KBM-7 (cell line): ENCODE measurements around the gene SMCO1.
A peak's percentile ranks its signal among the peaks of the same experiment; 100 is the strongest.
"Not testable (repeated sequence)": the region's sequence is repeated elsewhere in the genome, so short reads cannot be mapped to it uniquely, and the experiment has no call there.

ENCODE experiments used
- DNase-seq: peaks from one replicate; pipeline ENCODE4 v3.0.0-alpha.2; 2015
- in situ Hi-C: fragments of 300-500 bp; cut with MboI; formaldehyde crosslinking; loops from 2 replicates; pipeline ENCODE4 v1.14.3; 2020; ENCODE audit warnings: low sequenced_read_pairs, low pct_unique_long_range_greater_than_20kb, mixed read lengths

SMCO1 gene

DNA sequence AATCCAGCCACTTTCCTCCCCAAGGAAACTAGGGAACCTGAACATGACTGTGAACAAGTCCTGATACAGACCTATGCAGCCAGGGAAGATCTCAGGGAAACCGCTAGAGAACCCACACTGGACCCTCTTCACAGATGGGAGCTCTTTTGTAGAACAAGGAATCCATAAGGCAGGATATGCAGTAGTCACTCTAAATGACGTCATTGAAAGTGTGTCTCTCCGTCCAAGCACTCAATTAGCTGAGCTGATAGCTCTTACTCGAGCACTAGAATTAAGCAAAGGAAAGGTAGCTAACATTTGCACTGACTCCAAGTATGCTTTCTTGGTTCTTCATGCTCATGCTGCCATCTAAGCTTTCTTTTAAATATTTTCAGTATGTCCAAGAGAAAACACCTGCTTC lies 10.0 kb upstream of the SMCO1 start:
- DNase-seq = no peak
- in situ Hi-C loops = no loop called here

GRCh38 chr3:196524527-196524926 lies 9.4 kb upstream of the SMCO1 start:
- in situ Hi-C loops = loop anchor here (25.0 kb wide), 1 partner anchor 487 kb away; no protein-coding TSS in a partner anchor
- peak; percentile 60 for DNase-seq

- DNase-seq = no peak
- in situ Hi-C loops = loop anchor here (25.0 kb wide), 1 partner anchor 487 kb away; no protein-coding TSS in a partner anchor
Measured at GRCh38 chr3:196523841-196524240, 8.7 kb upstream of the SMCO1 start.

- in situ Hi-C loops = loop anchor here (25.0 kb wide), 1 partner anchor 484 kb away; no protein-coding TSS in a partner anchor
- not testable (repeated sequence) for DNase-seq
Measured at GRCh38 chr3:196521291-196521690, 6.1 kb upstream of the SMCO1 start.

- in situ Hi-C loops = loop anchor here (25.0 kb wide), 1 partner anchor 482 kb away; no protein-coding TSS in a partner anchor
- peak; percentile 26 for DNase-seq
Measured at GRCh38 chr3:196519718-196520082, 4.6 kb upstream of the SMCO1 start.

GRCh38 chr3:196518966-196519717 lies 4.0 kb upstream of the SMCO1 start:
- in situ Hi-C loops = loop anchor here (25.0 kb wide), 1 partner anchor 482 kb away; no protein-coding TSS in a partner anchor
- DNase-seq = peak; percentile 80

- DNase-seq = no peak
- in situ Hi-C loops = loop anchor here (25.0 kb wide), 1 partner anchor 481 kb away; no protein-coding TSS in a partner anchor
Measured at GRCh38 chr3:196517919-196518318, 2.8 kb upstream of the SMCO1 start.

- no peak for DNase-seq
- in situ Hi-C loops = loop anchor here (25.0 kb wide), 1 partner anchor 480 kb away; no protein-coding TSS in a partner anchor
Measured at GRCh38 chr3:196517162-196517800, 2.1 kb upstream of the SMCO1 start.

DNA sequence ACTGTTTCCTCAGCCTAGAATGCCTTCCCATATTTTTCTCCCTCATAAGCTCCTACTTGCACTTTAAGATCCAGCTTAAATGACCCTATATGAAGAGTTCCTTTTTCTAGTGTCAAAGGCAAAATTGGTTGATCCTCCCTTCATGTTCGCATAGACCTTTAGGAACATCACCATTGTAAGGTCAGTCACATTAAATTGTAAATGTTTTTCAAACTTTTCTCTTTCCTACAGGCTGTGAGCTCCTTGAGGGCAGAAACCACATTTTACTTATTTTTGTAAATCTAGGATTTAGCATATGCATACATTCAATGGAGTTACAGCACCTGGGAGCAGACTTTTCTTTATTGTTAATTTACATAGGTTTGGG lies 813 bp downstream of the SMCO1 start:
- no peak for DNase-seq
- in situ Hi-C loops = loop anchor here (25.0 kb wide), 1 partner anchor 477 kb away; no protein-coding TSS in a partner anchor

DNA sequence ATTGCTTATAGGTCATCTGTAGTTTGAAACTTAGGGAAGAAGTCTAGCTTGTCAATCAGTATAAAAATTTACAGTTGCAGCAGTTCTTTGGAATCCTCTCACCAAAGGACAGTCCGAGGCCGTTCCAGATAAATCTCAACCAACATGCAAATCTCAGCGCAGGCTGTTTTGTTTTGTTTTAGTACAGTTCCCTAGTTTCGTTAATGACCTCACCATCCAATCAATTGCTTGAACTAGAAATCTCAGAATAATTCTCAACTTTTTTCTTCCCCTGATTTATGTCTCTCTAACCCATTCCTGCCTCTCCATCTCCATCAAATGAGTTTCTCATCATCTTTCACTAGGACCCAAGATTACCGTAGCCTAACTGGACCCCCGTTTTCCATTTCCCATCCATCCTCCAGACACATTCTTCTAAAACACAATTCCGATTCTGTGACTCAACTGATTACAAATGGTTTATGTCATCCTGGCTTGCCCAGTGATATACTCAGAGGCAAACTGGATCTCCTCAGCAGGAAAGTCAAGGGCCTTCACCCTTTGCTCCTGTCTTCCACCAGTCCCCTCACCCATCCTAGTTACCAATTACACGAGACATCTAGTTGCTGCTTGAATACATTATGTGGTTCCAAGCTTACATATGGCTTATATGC lies 1.3 kb downstream of the SMCO1 start:
- no peak for DNase-seq
- in situ Hi-C loops = loop anchor here (25.0 kb wide), 1 partner anchor 477 kb away; no protein-coding TSS in a partner anchor

DNA sequence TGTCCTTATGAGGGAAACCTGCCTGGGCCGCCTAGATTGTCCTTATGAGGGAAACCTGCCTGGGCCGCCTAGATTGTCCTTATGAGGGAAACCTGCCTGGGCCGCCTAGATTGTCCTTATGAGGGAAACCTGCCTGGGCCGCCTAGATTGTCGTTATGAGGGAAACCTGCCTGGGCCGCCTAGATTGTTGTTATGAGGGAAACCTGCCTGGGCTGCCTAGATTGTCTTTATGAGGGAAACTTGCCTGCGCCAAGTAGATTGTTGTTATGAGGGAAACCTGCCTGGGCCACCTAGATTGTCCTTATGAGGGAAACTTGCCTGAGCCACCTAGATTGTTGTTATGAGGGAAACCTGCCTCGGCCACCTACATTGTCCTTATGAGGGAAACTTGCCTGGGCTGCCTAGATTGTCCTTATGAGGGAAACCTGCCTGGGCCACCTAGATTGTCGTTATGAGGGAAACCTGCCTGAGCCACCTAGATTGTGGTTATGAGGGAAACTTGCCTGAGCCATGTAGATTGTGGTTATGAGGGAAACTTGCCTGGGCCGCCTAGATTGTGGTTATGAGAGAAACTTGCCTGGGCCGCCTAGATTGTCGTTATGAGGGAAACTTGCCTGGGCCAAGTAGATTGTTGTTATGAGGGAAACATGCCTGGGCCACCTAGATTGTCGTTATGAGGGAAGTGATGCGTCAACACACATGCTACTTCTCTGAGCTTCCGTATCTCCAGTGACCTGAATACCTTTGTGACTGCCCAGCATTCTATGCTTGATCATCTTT lies 3.3 kb downstream of the SMCO1 start:
- DNase-seq = peak; percentile 96
- in situ Hi-C loops = loop anchor here (25.0 kb wide), 1 partner anchor 475 kb away; no protein-coding TSS in a partner anchor

GRCh38 chr3:196511108-196511507 lies 4.0 kb downstream of the SMCO1 start:
- in situ Hi-C loops = loop anchor here (25.0 kb wide), 1 partner anchor 474 kb away; no protein-coding TSS in a partner anchor
- DNase-seq = not testable (repeated sequence)

- no peak for DNase-seq
- in situ Hi-C loops = loop anchor here (25.0 kb wide), 1 partner anchor 469 kb away; no protein-coding TSS in a partner anchor
Measured at GRCh38 chr3:196506687-196507086, 8.5 kb downstream of the SMCO1 start.

GRCh38 chr3:196504556-196504955 lies 10.6 kb downstream of the SMCO1 start:
- in situ Hi-C loops = loop anchor here (25.0 kb wide), 1 partner anchor 467 kb away; no protein-coding TSS in a partner anchor
- no peak for DNase-seq

DNA sequence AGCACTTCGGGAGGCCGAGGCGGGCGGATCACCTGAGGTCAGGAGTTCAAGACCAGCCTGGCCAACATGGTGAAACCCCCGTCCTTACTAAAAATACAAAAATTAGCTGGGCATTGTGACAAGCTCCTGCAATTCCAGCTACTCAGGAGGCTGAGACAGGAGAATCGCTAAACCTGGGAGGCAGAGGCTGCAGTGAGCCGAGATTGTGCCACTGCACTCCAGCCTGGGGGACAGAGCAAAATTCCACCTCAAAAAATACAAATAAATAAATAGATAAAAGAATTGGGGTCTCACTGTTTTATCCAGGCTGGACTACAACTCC lies 11.1 kb downstream of the SMCO1 start:
- DNase-seq = not testable (repeated sequence)
- in situ Hi-C loops = loop anchor here (25.0 kb wide), 1 partner anchor 467 kb away; no protein-coding TSS in a partner anchor

- in situ Hi-C loops = loop anchor here (25.0 kb wide), 1 partner anchor 466 kb away; no protein-coding TSS in a partner anchor
- DNase-seq = peak; percentile 98
Measured at GRCh38 chr3:196503196-196504076, 11.7 kb downstream of the SMCO1 start, which contains the start of gene RNF168. RNF168 (minus strand) TSS chr3:196503768; CDS start chr3:196503173, 595 bp downstream.

- DNase-seq = peak; percentile 68
- in situ Hi-C loops = loop anchor here (25.0 kb wide), 1 partner anchor 465 kb away; no protein-coding TSS in a partner anchor
Measured at GRCh38 chr3:196502775-196503195, 12.4 kb downstream of the SMCO1 start.
